ENCODE measurements around the gene LDB2.
A peak's percentile ranks its signal among the peaks of the same experiment; 100 is the strongest.

LDB2 gene

GRCh38 chr4:16758255-16758654 is 140.2 kb downstream of the LDB2 start:
- WGBS, 2 experiments (ENCODE audit: insufficient coverage in 2 of 2): 88% methylated on average over 1 of the region's 2 CpGs; no CpG with 5 or more reads in 1 of the 2 experiments
- H3K4me3 ChIP-seq (ENCODE audit: extremely low read depth, insufficient read depth, low read length, poor library complexity, severe bottlenecking): no peak overlapping the region

GRCh38 chr4:16757080-16757521 is 141.3 kb downstream of the LDB2 start:
- H3K4me3 ChIP-seq (ENCODE audit: extremely low read depth, insufficient read depth, low read length, poor library complexity, severe bottlenecking): no peak overlapping the region
- no peaks in the 10 kb centered on the region for H3K9me3 ChIP-seq (ENCODE audit: control insufficient read depth, low read length)
- WGBS, 2 experiments (ENCODE audit: insufficient coverage in 2 of 2): 86 to 100% methylated on average over 9 to 14 of the region's 14 CpGs
- peaks cover 26% of the 10 kb centered on the region for H3K4me1 ChIP-seq (ENCODE audit: control insufficient read depth, insufficient read depth, low read length, poor library complexity, severe bottlenecking)
- peak overlapping the region; percentile 13 for H3K27ac ChIP-seq (ENCODE audit: low read depth, low read length, severe bottlenecking)
- peaks cover 45% of the 10 kb centered on the region for H3K36me3 ChIP-seq (ENCODE audit: control insufficient read depth, insufficient read depth, low read length)

More at GRCh38 chr4:16758255-16758654, 140.2 kb downstream of the LDB2 start:
- Histone ChIP-seq H3K9me3 (ENCODE audit: control insufficient read depth, low read length) (no peaks in the 10 kb centered on the region), H3K4me1 (ENCODE audit: control insufficient read depth, insufficient read depth, low read length, poor library complexity, severe bottlenecking) (peaks cover 26% of the 10 kb centered on the region), H3K36me3 (ENCODE audit: control insufficient read depth, insufficient read depth, low read length) (peaks cover 40% of the 10 kb centered on the region), H3K27ac (ENCODE audit: low read depth, low read length, severe bottlenecking) (no peak overlapping the region)

- no peak overlapping the region for H3K4me3 ChIP-seq (ENCODE audit: extremely low read depth, insufficient read depth, low read length, poor library complexity, severe bottlenecking)
- H3K27ac ChIP-seq (ENCODE audit: low read depth, low read length, severe bottlenecking): no peak overlapping the region
- H3K36me3 ChIP-seq (ENCODE audit: control insufficient read depth, insufficient read depth, low read length): peaks cover 43% of the 10 kb centered on the region
- WGBS, 2 experiments (ENCODE audit: insufficient coverage in 2 of 2): 100% methylated on average over 1 of the region's 2 CpGs
- H3K4me1 ChIP-seq (ENCODE audit: control insufficient read depth, insufficient read depth, low read length, poor library complexity, severe bottlenecking): peaks cover 17% of the 10 kb centered on the region
- H3K9me3 ChIP-seq (ENCODE audit: control insufficient read depth, low read length): no peaks in the 10 kb centered on the region
Measured at GRCh38 chr4:16754104-16754503, 144.3 kb downstream of the LDB2 start.

- H3K9me3 ChIP-seq (ENCODE audit: control insufficient read depth, low read length): no peaks in the 10 kb centered on the region
- peaks cover 10% of the 10 kb centered on the region for H3K4me1 ChIP-seq (ENCODE audit: control insufficient read depth, insufficient read depth, low read length, poor library complexity, severe bottlenecking)
- H3K4me3 ChIP-seq (ENCODE audit: extremely low read depth, insufficient read depth, low read length, poor library complexity, severe bottlenecking): no peak overlapping the region
- H3K36me3 ChIP-seq (ENCODE audit: control insufficient read depth, insufficient read depth, low read length): peaks cover 30% of the 10 kb centered on the region
- H3K27ac ChIP-seq (ENCODE audit: low read depth, low read length, severe bottlenecking): no peak overlapping the region
Measured at GRCh38 chr4:16752150-16752549, 146.3 kb downstream of the LDB2 start.

GRCh38 chr4:16750882-16751642 is 147.4 kb downstream of the LDB2 start:
- peaks cover 24% of the 10 kb centered on the region for H3K36me3 ChIP-seq (ENCODE audit: control insufficient read depth, insufficient read depth, low read length)
- H3K4me3 ChIP-seq (ENCODE audit: extremely low read depth, insufficient read depth, low read length, poor library complexity, severe bottlenecking): no peak overlapping the region
- no peak overlapping the region for H3K27ac ChIP-seq (ENCODE audit: low read depth, low read length, severe bottlenecking)
- H3K4me1 ChIP-seq (ENCODE audit: control insufficient read depth, insufficient read depth, low read length, poor library complexity, severe bottlenecking): peaks cover 5% of the 10 kb centered on the region
- no peaks in the 10 kb centered on the region for H3K9me3 ChIP-seq (ENCODE audit: control insufficient read depth, low read length)
- WGBS, 2 experiments (ENCODE audit: insufficient coverage in 2 of 2): 90 to 100% methylated on average over 1 to 2 of the region's 8 CpGs

- Histone ChIP-seq H3K9me3 (ENCODE audit: control insufficient read depth, low read length) (no peaks in the 10 kb centered on the region), H3K4me1 (ENCODE audit: control insufficient read depth, insufficient read depth, low read length, poor library complexity, severe bottlenecking) (peaks cover 5% of the 10 kb centered on the region), H3K36me3 (ENCODE audit: control insufficient read depth, insufficient read depth, low read length) (peaks cover 17% of the 10 kb centered on the region), H3K4me3 (ENCODE audit: extremely low read depth, insufficient read depth, low read length, poor library complexity, severe bottlenecking) (no peak overlapping the region), H3K27ac (ENCODE audit: low read depth, low read length, severe bottlenecking) (no peak overlapping the region)
- 90 to 94% methylated on average over 1 to 2 of the region's 2 CpGs for WGBS, 2 experiments (ENCODE audit: insufficient coverage in 2 of 2)
Measured at GRCh38 chr4:16750216-16750615, 148.2 kb downstream of the LDB2 start.

- no peaks in the 10 kb centered on the region for H3K4me1 ChIP-seq (ENCODE audit: control insufficient read depth, insufficient read depth, low read length, poor library complexity, severe bottlenecking)
- 88 to 100% methylated on average over 2 to 3 of the region's 3 CpGs for WGBS, 2 experiments (ENCODE audit: insufficient coverage in 2 of 2)
- H3K9me3 ChIP-seq (ENCODE audit: control insufficient read depth, low read length): no peaks in the 10 kb centered on the region
- H3K36me3 ChIP-seq (ENCODE audit: control insufficient read depth, insufficient read depth, low read length): no peaks in the 10 kb centered on the region
- no peak overlapping the region for H3K4me3 ChIP-seq (ENCODE audit: extremely low read depth, insufficient read depth, low read length, poor library complexity, severe bottlenecking)
- H3K27ac ChIP-seq (ENCODE audit: low read depth, low read length, severe bottlenecking): no peak overlapping the region
Measured at GRCh38 chr4:16745887-16746286, 152.6 kb downstream of the LDB2 start.

- H3K4me1 ChIP-seq (ENCODE audit: control insufficient read depth, insufficient read depth, low read length, poor library complexity, severe bottlenecking): no peaks in the 10 kb centered on the region
- no peaks in the 10 kb centered on the region for H3K9me3 ChIP-seq (ENCODE audit: control insufficient read depth, low read length)
- H3K36me3 ChIP-seq (ENCODE audit: control insufficient read depth, insufficient read depth, low read length): no peaks in the 10 kb centered on the region
- H3K4me3 ChIP-seq (ENCODE audit: extremely low read depth, insufficient read depth, low read length, poor library complexity, severe bottlenecking): no peak overlapping the region
- no peak overlapping the region for H3K27ac ChIP-seq (ENCODE audit: low read depth, low read length, severe bottlenecking)
- 93 to 95% methylated on average over 6 to 7 of the region's 7 CpGs for WGBS, 2 experiments (ENCODE audit: insufficient coverage in 2 of 2)
Measured at GRCh38 chr4:16745009-16745635, 153.3 kb downstream of the LDB2 start.

GRCh38 chr4:16741287-16741686 is 157.2 kb downstream of the LDB2 start:
- Histone ChIP-seq H3K36me3 (ENCODE audit: control insufficient read depth, insufficient read depth, low read length) (no peaks in the 10 kb centered on the region), H3K4me3 (ENCODE audit: extremely low read depth, insufficient read depth, low read length, poor library complexity, severe bottlenecking) (no peak overlapping the region), H3K4me1 (ENCODE audit: control insufficient read depth, insufficient read depth, low read length, poor library complexity, severe bottlenecking) (no peaks in the 10 kb centered on the region), H3K9me3 (ENCODE audit: control insufficient read depth, low read length) (no peaks in the 10 kb centered on the region), H3K27ac (ENCODE audit: low read depth, low read length, severe bottlenecking) (no peak overlapping the region)
- WGBS, 2 experiments (ENCODE audit: insufficient coverage in 2 of 2): 89 to 100% methylated on average over 2 of the region's 3 CpGs

- H3K4me1 ChIP-seq (ENCODE audit: control insufficient read depth, insufficient read depth, low read length, poor library complexity, severe bottlenecking): no peaks in the 10 kb centered on the region
- H3K27ac ChIP-seq (ENCODE audit: low read depth, low read length, severe bottlenecking): no peak overlapping the region
- H3K4me3 ChIP-seq (ENCODE audit: extremely low read depth, insufficient read depth, low read length, poor library complexity, severe bottlenecking): no peak overlapping the region
- H3K9me3 ChIP-seq (ENCODE audit: control insufficient read depth, low read length): no peaks in the 10 kb centered on the region
- WGBS, 2 experiments (ENCODE audit: insufficient coverage in 2 of 2): 95 to 96% methylated on average over 5 to 8 of the region's 8 CpGs
- H3K36me3 ChIP-seq (ENCODE audit: control insufficient read depth, insufficient read depth, low read length): no peaks in the 10 kb centered on the region
Measured at GRCh38 chr4:16739997-16740624, 158.3 kb downstream of the LDB2 start.

GRCh38 chr4:16738558-16738957 is 159.9 kb downstream of the LDB2 start:
- H3K4me1 ChIP-seq (ENCODE audit: control insufficient read depth, insufficient read depth, low read length, poor library complexity, severe bottlenecking): no peaks in the 10 kb centered on the region
- no CpG with 5 or more reads among the region's 1 CpG for WGBS, 2 experiments (ENCODE audit: insufficient coverage in 2 of 2)
- no peak overlapping the region for H3K4me3 ChIP-seq (ENCODE audit: extremely low read depth, insufficient read depth, low read length, poor library complexity, severe bottlenecking)
- no peaks in the 10 kb centered on the region for H3K36me3 ChIP-seq (ENCODE audit: control insufficient read depth, insufficient read depth, low read length)
- no peaks in the 10 kb centered on the region for H3K9me3 ChIP-seq (ENCODE audit: control insufficient read depth, low read length)
- H3K27ac ChIP-seq (ENCODE audit: low read depth, low read length, severe bottlenecking): no peak overlapping the region
